Mesendoderm (in vitro differentiated cells): ENCODE results near the gene GNPTG.

Experiments used
- DNase-seq: peaks from one replicate; pipeline ENCODE4 v3.0.0; 2013
- H2AK5ac ChIP-seq: 2 replicates; pipeline ENCODE4 v1.6.1; 2013; ENCODE audit warnings: low read length, inconsistent platforms
- H2BK120ac ChIP-seq: 2 replicates; pipeline ENCODE4 v1.6.1; 2013; ENCODE audit warnings: low read depth, mild to moderate bottlenecking, low read length, moderate library complexity, mixed read lengths
- H2BK15ac ChIP-seq: replicated peaks from 2 replicates; pipeline ENCODE4 v1.6.1; 2013; ENCODE audit warnings: low read depth, mild to moderate bottlenecking, moderate library complexity
- H2BK5ac ChIP-seq: 2 replicates; pipeline ENCODE4 v1.6.1; 2013; ENCODE audit warnings: low read length, inconsistent platforms
- H3K18ac ChIP-seq: 2 replicates; pipeline ENCODE4 v1.6.1; 2013; ENCODE audit warnings: mild to moderate bottlenecking, low read length, mixed read lengths
- H3K23ac ChIP-seq: one replicate; pipeline ENCODE4 v1.6.1; 2013; ENCODE audit warnings: low read length
- H3K27ac ChIP-seq: 2 replicates; pipeline ENCODE4 v1.5.1; 2013; ENCODE audit warnings: low read depth, mild to moderate bottlenecking, inconsistent platforms, low read length, moderate library complexity
- H3K27me3 ChIP-seq: 2 replicates; pipeline ENCODE4 v1.6.1; 2013; ENCODE audit warnings: low read length, control low read depth, mild to moderate bottlenecking, inconsistent platforms; ENCODE audit not compliant: insufficient read depth, poor library complexity
- H3K36me3 ChIP-seq: 2 replicates; pipeline ENCODE4 v1.6.1; 2013; ENCODE audit warnings: low read length, inconsistent platforms; ENCODE audit not compliant: control insufficient read depth, insufficient read depth
- H3K4ac ChIP-seq: one replicate; pipeline ENCODE4 v1.6.1; 2013; ENCODE audit warnings: low read depth, mild to moderate bottlenecking, low read length, moderate library complexity
- H3K4me1 ChIP-seq: 2 replicates; pipeline ENCODE4 v1.6.1; 2013; ENCODE audit warnings: low read depth, low read length, inconsistent platforms; ENCODE audit not compliant: control insufficient read depth
- H3K4me2 ChIP-seq: 2 replicates; pipeline ENCODE4 v1.6.1; 2013; ENCODE audit warnings: low read length
- H3K4me3 ChIP-seq: 2 replicates; pipeline ENCODE4 v1.5.1; 2013; ENCODE audit warnings: mild to moderate bottlenecking, low read length
- H3K56ac ChIP-seq: one replicate; pipeline ENCODE4 v1.6.1; 2013; ENCODE audit warnings: low read length
- H3K79me1 ChIP-seq: 2 replicates; pipeline ENCODE4 v1.6.1; 2013; ENCODE audit warnings: low read length, inconsistent platforms
- H3K79me2 ChIP-seq: 2 replicates; pipeline ENCODE4 v1.6.1; 2013; ENCODE audit warnings: mild to moderate bottlenecking, low read length; ENCODE audit not compliant: control insufficient read depth, insufficient read depth
- H3K9ac ChIP-seq: 2 replicates; pipeline ENCODE4 v1.6.1; 2013; ENCODE audit warnings: low read length, inconsistent platforms
- H4K5ac ChIP-seq: one replicate; pipeline ENCODE4 v1.6.1; 2013; ENCODE audit warnings: low read length
- H4K8ac ChIP-seq: one replicate; pipeline ENCODE4 v1.6.1; 2013; ENCODE audit warnings: low read depth, mild to moderate bottlenecking, control low read depth, low read length, moderate library complexity
- WGBS: extraction: QIAGEN DNeasy Blood & Tissue Kit; methylation state at CpG from one replicate; pipeline ENCODE4 v1.1.7; 2013; ENCODE audit warnings: low lambda C conversion rate, missing lambda C conversion rate; ENCODE audit not compliant: insufficient coverage; ENCODE audit errors: extremely low coverage; 5-methylcytosine and 5-hydroxymethylcytosine counted together

Gene GNPTG

DNA sequence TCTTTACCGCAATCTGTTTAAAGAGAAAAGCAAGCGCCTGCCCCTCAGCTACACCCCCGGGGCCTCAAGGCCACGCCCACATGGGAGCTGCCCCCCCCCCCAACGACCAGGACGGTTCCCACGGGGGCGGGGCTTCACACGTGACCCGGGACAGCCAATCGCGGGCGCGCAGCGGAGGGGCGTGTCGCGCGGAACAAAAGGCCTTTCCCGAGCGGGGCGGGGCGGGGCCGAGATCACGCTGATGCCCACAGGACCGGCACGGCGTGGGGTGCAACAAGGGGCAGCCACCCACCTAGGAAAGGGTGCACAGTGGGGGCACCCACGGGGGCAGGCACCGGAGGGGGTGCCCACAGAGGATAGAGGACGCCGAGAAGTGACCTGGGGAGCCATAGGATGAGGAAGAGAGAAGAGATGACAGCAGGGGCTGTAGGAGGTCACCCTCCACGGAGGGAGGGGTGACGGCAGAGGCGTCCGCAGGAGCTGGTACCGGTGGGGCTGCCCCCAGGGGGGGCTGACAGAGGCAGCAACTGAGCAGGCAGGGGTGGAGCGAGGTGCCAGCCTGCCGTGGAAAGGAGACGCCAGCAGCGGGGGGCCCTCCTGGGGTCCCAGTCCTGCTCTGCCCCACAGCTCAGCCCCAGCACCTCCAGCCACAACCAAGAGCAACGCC lies 56.6 kb downstream of the GNPTG start:
- Histone ChIP-seq H3K79me2 (peaks cover 2% of the 10 kb centered on the region), H3K79me1 (peaks cover 6% of the 10 kb centered on the region), H3K23ac (no peak overlapping the region), H2BK120ac (no peak overlapping the region), H4K8ac (no peak overlapping the region), H3K4me3 (peak overlapping the region; percentile 62), H3K4me2 (peak overlapping the region; percentile 97), H2BK5ac (no peak overlapping the region), H3K56ac (peak overlapping the region; percentile 87), H3K4me1 (no peaks in the 10 kb centered on the region), H3K4ac (no peak overlapping the region), H4K5ac (no peak overlapping the region), H3K18ac (no peak overlapping the region), H2BK15ac (no peak overlapping the region), H3K36me3 (no peaks in the 10 kb centered on the region), H3K27ac (no peak overlapping the region), H3K27me3 (no peaks in the 10 kb centered on the region), H3K9ac (peak overlapping the region; percentile 71), H2AK5ac (no peak overlapping the region)
- WGBS: no CpG with 5 or more reads among the region's 42 CpGs
- DNase-seq: peak; percentile 85

DNA sequence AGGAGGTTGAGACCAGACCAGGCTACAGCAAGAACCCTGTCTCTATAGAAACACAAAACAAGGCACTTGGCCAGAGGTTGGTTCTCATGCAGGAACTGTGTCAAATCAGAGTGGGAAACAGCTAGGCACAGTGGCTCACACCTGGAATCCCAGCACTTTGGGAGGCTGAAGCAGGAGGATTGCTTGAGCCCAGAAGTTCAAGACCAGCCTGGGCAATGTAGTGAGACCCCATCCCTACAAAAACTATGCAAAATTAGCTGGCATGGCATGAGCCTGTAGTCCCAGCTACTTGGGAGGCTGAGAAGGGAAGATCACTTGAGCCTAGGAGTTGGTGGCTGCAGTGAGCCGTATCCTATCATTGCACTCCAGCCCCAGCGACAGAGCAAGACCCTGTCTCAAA lies 61.1 kb downstream of the GNPTG start:
- Histone ChIP-seq H3K27me3 (no peaks in the 10 kb centered on the region), H3K4me3 (no peak overlapping the region), H4K8ac (no peak overlapping the region), H3K56ac (no peak overlapping the region), H3K9ac (no peak overlapping the region), H3K4me1 (no peaks in the 10 kb centered on the region), H2BK15ac (no peak overlapping the region), H3K23ac (no peak overlapping the region), H2AK5ac (no peak overlapping the region), H2BK120ac (no peak overlapping the region), H3K4ac (no peak overlapping the region), H2BK5ac (no peak overlapping the region), H3K18ac (no peak overlapping the region), H3K27ac (no peak overlapping the region), H3K79me2 (no peaks in the 10 kb centered on the region), H4K5ac (no peak overlapping the region), H3K4me2 (no peak overlapping the region), H3K36me3 (no peaks in the 10 kb centered on the region), H3K79me1 (peaks cover 1% of the 10 kb centered on the region)
- WGBS: no CpG with 5 or more reads among the region's 2 CpGs
- no peak for DNase-seq
